B cell (primary cell): Measurements from ENCODE around the gene OCA2.

Experiments
- EZH2 ChIP-seq: IDR thresholded peaks from 2 replicates; pipeline ENCODE4 v1.6.1; 2012; ENCODE audit warnings: borderline replicate concordance, low read depth, mild to moderate bottlenecking, moderate library complexity, low read length; ENCODE audit not compliant: insufficient read depth, poor library complexity, severe bottlenecking
- TF ChIP-seq, protein P1 (sequence below): fragments of 200-600 bp; IDR thresholded peaks from one replicate; pipeline ENCODE4 v1.8.0; 2022; ENCODE audit warnings: antibody characterized with exemption, mild to moderate bottlenecking

DNA sequence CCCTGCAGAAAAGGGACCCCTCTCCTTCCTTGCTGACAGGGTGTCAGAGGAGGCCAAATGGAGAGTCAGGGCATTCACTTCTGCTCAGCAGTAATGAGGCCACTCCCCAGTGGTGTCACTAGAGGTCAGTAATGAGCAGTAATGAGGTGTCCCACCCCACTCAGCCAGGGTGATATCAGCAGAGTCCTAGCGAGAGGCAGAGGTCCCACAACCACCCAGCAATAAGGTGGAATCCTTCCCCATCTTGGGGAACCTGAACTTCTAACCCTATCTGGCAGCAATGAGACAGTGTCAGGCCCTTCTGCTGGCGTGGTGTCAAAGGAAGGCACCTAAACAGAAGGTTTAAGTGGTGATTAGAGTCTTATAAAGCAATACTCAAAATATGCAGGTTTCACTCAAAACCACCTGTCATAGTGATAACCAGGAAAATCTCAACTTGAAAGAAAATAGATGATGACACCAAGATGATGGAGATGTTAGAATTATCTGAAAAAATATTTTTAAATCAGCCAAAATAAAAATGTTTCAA, 12.9 kb downstream of the OCA2 start:
- TF ChIP-seq, protein P1, sequence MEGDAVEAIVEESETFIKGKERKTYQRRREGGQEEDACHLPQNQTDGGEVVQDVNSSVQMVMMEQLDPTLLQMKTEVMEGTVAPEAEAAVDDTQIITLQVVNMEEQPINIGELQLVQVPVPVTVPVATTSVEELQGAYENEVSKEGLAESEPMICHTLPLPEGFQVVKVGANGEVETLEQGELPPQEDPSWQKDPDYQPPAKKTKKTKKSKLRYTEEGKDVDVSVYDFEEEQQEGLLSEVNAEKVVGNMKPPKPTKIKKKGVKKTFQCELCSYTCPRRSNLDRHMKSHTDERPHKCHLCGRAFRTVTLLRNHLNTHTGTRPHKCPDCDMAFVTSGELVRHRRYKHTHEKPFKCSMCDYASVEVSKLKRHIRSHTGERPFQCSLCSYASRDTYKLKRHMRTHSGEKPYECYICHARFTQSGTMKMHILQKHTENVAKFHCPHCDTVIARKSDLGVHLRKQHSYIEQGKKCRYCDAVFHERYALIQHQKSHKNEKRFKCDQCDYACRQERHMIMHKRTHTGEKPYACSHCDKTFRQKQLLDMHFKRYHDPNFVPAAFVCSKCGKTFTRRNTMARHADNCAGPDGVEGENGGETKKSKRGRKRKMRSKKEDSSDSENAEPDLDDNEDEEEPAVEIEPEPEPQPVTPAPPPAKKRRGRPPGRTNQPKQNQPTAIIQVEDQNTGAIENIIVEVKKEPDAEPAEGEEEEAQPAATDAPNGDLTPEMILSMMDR, result peak; percentile 76
- TF ChIP-seq EZH2, result no peak
